HG02571 (cell line): ENCODE data around the gene COQ8A.
"Not testable (repeated sequence)": the region's sequence is repeated elsewhere in the genome, so short reads cannot be mapped to it uniquely, and the experiment has no call there.

Experiments used
- ATAC-seq: cut with Tn5 transposase; IDR thresholded peaks from one replicate; pipeline ENCODE4 v1.9.1; 2021; ENCODE audit warnings: mild to moderate bottlenecking, moderate library complexity; ENCODE audit not compliant: unreplicated experiment

Gene COQ8A

DNA sequence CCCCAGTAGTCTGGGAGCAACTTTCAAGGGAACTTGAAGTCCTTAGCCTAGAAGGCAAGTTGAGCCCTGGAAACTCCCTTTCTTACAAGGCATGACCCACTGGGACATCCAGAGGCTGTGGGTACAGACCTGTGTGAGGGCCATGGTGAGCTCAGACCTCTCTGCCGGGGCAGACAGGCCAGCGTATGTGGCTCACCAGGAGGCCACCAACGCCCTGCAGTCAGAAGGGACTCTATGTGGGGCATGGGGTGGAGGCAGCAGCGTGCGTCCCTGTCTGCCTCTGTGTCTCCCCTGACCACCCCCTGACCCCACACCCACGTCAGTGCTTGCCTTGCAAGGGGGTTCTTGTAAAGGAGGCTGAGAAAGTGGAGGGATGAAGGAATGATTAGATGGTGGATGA, 10.8 kb downstream of the COQ8A start:
- no peak for ATAC-seq

DNA sequence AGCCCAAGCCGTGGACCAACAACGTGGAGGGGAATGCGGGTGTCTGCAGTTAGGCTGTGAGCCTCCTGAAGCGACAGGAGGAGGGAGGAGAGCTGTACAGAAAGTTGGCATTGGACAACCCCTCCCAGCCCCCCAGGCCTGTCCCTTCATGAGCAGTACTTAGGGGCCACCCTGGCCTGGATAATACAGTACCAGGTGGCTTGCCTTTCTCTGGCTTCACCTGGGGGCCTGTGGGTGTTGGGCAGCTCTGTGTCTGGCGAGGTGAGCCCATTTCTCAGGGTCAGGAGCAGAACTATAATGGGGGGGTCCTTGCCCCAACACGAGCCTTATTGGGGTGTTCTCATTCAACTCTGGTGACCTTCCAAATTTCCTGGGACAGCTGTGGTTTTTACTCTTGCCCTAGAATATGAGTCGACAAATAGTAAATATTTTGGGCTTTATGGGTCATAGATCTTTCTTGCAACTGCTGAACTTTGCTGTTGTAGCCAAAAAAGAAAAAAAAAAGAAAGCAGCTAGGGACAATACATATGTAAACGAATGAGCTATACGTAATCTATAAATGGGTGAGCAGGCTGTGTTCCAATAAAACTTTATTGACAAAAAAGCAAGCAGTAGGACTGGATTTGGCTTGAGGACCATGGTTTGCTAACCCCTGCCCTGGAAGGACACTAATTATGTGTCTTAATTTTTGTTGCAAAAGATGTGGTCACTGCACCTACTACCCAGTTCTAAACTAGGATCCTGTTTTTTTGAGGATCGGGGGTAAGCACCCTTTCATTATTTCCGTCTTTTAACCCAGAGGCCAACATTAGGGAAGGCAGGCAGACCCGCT, 11.4 kb downstream of the COQ8A start:
- no peak for ATAC-seq

DNA sequence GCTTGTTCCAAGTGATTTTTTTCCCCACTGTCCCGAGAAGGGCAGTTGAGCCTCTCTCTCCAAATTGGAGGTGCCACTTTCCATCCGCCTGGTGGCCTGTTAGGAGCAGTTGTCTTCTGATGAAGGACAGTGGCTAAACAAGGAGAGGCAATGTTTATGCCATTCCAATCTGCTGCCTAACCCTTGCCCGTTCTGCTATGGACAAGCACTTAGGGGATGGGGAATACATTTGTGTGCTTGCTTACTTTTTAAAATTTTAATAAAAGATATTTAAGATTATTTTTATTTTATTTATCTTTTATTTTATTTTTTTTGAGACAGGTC, 12.0 kb downstream of the COQ8A start:
- no peak for ATAC-seq

DNA sequence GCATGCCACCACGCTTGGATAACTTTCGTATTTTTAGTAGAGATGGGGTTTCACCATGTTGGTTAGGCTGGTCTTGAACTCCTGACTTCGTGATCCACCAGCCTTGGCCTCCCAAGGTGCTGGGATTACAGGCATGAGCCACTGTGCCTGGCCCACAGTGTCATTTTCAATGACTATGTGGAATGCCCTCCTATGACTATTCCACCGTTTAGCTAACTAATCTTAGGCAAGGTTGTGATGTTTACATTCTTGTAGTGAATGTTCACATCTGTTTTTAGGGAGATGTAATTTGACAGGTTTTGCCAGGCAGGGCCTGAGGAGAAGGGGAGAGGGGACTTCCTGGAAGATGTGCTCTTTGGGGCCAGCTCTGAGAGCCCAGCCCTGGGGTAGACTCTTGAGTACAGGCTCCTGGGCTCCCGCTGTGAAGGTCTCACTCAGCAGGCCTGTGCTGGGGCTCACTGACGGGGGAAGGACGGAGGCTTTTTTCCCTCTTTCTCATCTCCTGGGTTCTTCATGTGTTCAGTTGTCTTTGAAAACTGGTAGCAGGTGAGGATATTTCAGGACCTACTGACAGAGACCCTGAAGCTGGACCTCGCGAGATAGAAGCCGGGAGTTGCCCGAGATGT, 13.2 kb downstream of the COQ8A start:
- no peak for ATAC-seq

DNA sequence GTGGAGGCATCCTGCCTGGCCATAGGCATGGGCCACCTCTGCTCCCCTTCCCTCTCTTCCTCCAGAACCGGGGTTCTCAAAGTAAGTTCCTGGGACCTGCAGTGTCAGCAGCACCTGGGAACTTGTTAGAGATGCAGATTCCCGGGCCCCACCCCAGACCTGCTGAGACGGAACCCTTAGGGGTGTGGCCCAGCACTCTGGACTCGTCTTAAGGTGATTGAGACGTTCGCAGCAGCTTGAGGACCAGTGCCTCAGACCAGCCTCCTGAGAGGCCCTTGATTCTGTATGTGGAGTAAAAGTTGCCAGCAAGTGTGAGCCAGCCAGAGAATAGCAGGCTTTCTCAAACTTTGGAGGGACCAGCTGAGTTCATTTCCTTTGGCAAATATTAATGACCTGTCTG, 14.2 kb downstream of the COQ8A start:
- no peak for ATAC-seq

DNA sequence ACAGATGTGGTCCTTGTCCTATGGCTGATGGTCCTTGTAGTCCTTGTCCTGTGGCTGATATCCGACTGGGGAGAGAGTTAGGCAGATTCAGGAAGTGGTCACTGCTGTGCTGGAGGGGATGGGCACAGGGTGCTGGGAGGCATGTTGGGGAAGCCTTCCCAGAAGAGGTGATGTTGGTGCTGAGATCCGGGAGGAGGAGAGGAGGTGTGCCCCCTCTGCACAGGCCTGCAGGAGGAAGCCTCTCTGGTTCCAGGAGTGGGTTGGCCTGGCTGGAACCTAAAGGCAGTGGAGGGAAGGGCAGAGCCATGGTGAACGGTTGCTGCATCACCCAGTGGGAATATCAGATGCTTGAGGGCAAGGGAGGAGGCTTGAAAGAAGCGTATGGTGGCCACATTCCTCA, 14.7 kb downstream of the COQ8A start:
- no peak for ATAC-seq

DNA sequence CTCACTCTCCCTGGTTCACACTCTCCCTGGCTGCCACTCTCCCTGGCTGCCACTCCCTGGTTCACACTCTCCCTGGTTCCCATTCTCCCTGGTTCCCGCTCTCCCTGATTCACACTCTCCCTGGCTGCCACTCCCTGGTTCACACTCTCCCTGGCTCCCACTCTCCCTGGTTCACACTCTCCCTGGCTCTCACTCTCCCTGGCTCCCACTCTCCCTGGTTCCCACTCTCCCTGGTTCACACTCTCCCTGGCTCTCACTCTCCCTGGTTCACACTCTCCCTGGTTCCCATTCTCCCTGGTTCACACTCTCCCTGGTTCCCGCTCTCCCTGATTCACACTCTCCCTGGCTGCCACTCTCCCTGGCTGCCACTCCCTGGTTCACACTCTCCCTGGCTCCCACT, 15.8 kb downstream of the COQ8A start:
- not testable (repeated sequence) for ATAC-seq

DNA sequence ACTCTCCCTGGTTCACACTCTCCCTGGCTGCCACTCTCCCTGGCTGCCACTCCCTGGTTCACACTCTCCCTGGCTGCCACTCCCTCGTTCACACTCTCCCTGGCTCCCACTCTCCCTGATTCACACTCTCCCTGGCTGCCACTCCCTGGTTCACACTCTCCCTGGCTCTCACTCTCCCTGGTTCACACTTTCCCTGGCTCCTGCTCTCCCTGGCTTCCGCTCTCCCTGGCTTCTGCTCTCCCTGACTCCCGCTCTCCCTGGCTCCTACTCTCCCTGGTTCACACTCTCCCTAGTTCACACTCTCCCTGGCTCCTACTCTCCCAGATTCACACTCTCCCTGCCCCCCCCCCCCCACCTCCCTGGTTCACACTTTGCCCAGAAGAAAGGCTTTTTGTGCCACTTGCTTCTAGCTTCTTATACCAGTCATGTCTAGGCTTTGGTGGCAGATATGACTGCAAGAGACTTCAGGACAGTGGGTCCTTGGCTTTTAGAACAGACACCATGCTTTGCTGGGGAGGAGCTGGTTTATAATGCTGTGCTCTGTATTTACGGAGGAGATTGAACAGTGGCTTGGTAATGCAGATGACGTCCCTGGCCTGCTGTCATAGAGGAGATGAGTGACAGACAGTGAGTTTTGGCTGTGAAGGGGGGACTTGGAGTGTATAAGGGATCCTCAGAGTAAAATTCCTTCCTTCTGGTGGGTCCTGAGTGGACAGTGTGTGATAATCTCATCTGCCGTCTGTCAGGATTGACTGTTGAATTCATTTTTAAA, 17.0 kb downstream of the COQ8A start:
- no peak for ATAC-seq

DNA sequence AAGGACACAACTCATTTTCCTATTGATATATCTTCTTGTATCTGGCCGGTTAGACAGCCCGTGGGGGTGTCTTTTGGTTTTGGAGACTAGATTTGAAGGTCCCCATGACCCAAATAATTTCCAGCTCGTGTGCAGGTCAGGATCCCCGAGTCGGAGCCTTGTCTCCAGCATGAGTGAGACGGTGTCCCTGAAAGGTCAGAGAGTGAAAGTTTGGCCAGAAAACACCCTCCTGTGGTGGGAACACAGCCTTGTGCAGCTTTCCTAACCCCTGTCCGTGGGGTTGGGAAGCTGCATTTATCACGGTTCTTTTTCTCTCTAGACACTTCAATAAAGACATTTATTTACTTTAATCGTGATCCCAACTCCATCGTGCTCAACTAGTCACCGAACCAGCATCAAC, 17.6 kb downstream of the COQ8A start:
- ATAC-seq: no peak

DNA sequence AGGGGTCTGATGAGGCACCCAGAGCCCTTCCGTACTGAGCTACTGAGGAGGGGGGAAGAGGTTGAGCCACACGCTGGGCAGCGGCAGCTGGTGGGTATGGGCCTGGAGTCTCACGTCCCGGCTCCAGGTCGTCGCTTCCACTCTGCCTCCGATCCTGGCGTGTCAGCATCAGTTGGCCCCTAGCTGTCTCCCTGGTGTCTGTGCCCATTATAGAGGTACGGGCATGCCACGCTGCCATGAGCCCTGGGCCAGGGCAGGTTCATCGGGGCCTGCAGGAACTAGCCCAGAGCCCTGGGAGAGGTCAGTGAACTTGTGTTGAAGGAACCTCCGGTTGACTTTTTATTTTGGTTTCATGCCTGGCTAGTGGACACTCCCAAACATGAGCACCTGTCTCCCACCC, 18.2 kb downstream of the COQ8A start:
- ATAC-seq: no peak

DNA sequence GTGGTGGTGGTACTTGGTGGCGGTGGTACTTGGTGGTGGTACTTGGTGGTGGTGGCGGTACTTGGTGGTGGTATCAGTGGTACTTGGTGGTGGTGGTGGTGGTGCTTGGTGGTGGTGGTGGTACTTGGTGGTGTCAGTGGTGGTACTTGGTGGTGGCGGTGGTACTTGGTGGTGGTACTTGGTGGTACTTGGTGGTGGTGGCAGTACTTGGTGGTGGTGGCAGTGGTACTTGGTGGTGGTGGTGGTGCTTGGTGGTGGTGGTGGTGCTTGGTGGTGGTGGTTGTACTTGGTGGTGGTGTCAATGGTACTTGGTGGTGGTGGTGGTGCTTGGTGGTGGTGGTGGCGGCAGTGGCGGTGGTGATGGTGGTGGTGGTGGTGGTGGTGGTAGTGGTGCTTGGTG, 20.2 kb downstream of the COQ8A start:
- no peak for ATAC-seq

DNA sequence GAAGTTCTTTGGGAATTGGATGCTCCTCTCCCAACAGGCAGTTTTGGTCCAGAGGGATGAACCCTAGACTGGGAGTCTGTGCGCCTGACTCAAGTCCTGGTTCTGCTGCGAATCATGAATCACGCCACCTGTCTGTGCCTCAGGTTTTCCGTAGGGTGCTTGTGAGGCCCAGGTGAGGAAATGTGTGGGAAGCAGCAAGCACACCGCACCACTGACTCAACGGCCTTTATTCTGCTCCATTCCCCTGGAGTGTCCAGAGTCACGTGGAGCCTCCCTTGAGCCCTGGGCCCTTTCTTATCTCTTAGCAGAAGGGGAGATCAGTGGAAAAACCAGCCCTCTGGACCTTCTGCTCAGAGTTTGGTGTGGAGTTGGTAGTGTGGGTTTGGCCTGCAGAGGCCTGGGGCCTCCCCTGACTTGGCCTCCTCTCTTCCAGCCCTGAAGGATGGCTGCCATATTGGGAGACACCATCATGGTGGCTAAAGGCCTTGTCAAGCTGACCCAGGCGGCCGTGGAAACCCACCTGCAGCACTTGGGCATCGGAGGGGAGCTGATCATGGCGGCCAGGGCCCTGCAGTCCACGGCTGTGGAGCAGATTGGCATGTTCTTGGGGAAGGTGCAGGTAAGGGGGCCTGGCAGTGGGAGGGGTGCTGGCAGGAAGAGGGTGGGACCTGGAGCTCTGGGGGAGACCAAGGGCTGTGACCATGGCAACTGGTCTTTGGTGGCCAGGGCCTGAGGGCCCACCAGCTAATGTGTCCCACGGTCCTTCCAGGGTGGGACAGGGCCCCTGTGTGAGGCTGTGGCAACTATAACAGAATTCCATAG, 21.1 kb downstream of the COQ8A start:
- no peak for ATAC-seq

DNA sequence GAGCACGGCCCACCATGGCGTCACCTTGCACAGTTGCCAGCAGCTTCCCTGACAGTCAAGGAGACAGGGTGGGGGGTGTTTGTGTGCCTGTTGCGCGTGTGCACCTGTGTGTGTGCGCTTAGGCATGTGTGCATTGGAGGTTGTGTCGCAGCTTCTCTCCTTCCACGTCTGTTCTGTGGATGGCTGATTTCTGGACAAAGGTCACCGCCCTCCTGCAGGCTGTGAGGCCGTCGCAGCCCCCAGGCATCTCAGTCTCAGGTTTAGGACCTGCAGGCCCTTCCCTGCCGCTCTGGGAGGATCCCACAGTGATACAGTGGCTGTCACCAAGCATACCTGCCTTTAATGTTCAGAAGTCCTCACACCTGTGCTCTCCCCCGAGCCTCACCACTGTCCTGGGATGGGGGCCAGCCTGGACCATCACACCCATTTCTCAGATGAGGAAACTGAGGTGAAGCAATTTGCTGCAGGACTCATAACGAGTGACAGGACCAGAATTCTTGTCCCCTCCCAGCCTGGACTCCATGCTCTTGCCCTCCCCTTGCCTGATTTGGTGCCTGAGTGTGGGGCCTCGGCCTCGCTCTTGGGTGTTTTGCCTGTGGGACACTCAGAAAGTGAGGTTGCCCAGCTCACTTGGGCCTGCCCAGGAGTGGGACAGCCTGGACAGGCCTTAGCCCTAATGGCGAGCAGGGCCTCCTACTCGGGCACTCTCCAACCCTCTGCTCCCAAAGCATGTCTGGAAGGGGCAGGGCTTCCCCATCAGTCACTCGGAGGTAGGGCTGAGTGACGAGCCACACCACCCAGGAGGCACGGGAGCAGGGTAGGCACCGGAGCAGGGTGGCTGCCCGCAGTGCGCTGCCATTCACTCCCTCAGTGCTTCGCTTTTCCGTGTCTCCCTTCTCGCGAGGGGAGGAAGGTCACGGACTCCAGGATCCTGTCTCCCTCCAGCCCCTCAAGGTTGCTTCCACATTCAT, 22.6 kb downstream of the COQ8A start:
- no peak for ATAC-seq

DNA sequence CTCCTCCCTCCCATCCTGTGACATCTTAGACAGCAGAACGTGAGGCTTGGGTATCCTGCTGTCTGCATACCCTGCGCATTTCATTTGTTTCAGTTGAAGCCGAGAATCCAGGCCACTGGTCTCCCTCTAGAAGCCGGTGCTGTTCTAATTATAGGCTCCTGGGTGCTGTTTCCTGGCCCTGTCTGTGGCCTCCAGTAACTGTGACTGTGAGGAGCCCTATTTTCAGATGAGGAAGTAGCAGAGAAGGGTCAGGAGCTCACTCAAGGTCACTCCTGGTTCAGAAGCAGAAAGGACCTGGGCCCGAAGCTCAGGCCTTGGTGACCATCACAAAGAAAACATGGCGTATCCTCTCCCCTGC, 24.0 kb downstream of the COQ8A start:
- no peak for ATAC-seq

DNA sequence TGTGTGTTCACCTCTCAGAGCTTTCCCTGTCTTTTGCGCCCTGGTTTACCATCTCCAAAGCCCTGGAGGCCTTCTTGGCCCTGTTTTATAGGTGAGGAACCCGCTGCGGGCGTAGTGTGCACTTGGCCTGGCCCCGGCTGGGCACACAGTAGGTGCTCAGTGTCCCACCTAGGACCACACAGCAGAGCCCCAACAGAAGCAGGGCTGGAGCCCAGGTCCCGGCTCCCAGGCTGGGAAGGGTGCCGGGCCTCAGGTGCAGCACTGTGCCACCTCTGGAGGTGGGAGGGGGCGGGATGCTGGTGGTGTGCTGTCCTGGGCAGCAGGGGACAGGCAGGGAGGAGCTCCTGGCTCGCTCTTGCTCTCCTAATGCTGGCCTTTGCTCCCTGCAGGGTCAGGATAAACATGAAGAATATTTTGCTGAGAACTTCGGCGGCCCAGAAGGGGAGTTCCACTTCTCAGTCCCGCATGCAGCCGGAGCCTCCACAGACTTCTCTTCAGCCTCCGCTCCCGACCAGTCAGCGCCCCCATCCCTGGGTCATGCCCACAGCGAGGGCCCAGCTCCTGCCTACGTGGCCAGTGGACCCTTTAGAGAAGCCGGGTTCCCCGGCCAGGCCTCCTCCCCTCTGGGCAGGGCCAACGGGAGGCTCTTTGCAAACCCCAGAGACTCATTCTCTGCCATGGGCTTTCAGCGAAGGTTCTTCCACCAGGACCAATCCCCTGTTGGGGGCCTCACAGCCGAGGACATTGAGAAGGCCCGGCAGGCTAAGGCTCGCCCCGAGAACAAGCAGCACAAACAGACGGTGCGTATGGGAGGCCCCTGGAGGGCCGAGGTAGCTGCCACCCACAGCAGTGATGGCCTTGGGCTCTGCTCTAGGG, 24.8 kb downstream of the COQ8A start:
- ATAC-seq: no peak

DNA sequence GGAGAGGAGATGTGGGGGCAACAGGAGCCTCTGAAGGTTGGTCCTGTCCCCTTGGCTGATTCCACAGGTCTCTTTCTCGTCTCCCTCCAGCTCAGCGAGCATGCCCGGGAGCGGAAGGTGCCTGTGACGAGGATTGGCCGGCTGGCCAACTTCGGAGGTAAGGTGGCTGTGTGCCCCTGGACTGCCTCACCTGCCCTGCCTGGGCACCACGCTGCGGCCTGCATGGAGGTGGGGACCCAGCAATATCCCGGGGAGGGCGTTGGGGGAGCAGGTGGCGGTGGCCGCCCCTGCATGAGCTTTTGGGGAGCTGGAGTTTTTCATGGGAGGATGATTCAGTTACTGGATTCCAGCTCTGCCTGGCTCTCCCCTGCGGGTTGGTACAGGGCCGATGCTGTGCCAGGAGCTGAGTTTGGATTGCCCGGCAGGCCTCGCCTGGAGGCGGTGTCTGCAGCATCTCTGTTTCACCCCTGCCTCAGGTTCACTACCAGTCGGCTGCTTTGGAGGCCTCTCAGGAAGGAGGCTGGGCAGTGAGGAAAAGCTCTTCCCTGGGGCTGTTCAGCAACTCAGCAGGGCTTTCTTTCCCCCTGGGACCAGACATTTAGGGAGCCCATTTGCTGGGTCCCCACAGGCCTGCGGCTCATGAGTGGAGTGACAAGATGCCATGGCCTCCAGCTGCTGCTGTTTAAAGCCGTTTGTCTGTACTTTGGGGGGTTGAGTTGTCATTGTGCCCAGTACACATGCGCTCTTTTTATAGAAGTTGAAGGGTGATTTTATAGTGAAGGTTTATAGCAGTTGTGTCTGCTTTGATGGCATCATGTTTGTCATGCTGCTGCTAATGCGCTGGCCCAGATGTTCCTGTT, 25.7 kb downstream of the COQ8A start:
- ATAC-seq: no peak

DNA sequence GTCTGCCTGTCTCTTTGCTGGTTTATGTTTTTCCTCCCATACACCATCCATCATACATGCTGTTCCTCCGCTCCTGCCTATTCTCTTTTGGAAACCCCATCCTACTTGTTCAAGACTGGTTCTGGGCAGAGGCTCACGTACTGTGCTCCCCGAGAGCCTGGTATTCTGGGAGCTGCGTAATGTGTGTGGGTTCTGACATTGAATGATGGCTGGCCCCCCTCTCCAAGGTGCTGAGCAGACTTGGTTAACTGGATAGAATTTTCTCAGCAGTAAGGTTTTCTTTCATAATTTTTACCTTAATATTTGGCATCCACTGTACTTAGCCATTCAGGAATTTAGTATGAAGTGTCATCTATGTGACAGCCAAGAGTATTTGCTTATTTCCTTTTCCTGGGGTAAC, 26.6 kb downstream of the COQ8A start:
- no peak for ATAC-seq

DNA sequence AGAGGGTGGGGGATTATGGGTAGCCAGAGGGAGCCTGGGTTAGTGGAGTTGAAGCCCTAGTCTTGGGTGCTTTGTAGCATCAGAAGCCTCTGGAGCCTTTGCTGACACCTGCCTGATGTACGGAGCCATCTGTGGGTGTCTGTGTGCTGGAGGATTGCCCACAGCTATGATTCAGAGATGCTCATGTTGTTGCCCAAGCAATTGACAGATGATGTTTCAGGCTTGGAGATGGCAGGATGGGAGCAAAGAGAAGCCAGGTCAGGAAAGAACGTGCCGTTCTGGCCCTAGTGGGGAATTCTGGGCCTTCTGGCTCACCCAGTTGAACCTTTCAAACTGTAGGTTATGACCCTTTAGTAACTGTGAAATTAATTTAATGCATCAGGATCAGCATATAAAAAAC, 27.6 kb downstream of the COQ8A start:
- no peak for ATAC-seq
